Neural progenitor cell (in vitro differentiated cells): Measurements from ENCODE around the gene GASK1A.

Experiments
- CTCF ChIP-seq: fragments of 200-600 bp; sonication (generic); IDR thresholded peaks from 2 replicates; pipeline ENCODE4 v1.5.1; 2017; ENCODE audit warnings: antibody characterized with exemption, mild to moderate bottlenecking
- EZH2 ChIP-seq: fragments of 200-600 bp; sonication (generic); IDR thresholded peaks from 2 replicates; pipeline ENCODE4 v1.6.1; 2017; ENCODE audit warnings: antibody characterized with exemption, mild to moderate bottlenecking, moderate library complexity

GRCh38 chr3:43043793-43044192, 64.7 kb downstream of the GASK1A start:
- TF ChIP-seq CTCF, result no peak
- no peak for TF ChIP-seq EZH2
